SK-N-SH (cell line): ENCODE data around the gene PRR19.

ENCODE experiments used
- CTCF ChIP-seq: fragments of 200-600 bp; sonication (generic); IDR thresholded peaks from 2 replicates; pipeline ENCODE4 v1.6.1; 2017; ENCODE audit warnings: antibody characterized with exemption, mild to moderate bottlenecking, moderate library complexity
- EP300 ChIP-seq, 2 experiments: IDR thresholded peaks; 2 replicates each; pipeline versions ENCODE4 v1.4.0 to v1.6.1; 2012; ENCODE audit warnings: borderline replicate concordance in 1 of 2, low read depth in 1 of 2, low read length in 1 of 2
- EZH2phosphoT487 ChIP-seq: fragments of 200-600 bp; sonication (generic); IDR thresholded peaks from 2 replicates; pipeline ENCODE4 v1.6.1; 2017; ENCODE audit warnings: low read depth, mixed run types, mild to moderate bottlenecking, antibody characterized with exemption, moderate library complexity, borderline replicate concordance
- JUND ChIP-seq: IDR thresholded peaks from 2 replicates; pipeline ENCODE4 v1.4.0; 2012
- MXI1 ChIP-seq: IDR thresholded peaks from 2 replicates; pipeline ENCODE4 v1.6.1; 2012; ENCODE audit warnings: mild to moderate bottlenecking, low read depth, low read length, improper control_type of control experiment
- NRF1 ChIP-seq: IDR thresholded peaks from 2 replicates; pipeline ENCODE4 v1.6.1; 2012; ENCODE audit warnings: low read depth, mild to moderate bottlenecking, low read length
- POLR2AphosphoS5 ChIP-seq: IDR thresholded peaks from 2 replicates; pipeline ENCODE4 v1.6.1; 2012; ENCODE audit warnings: low read depth, low read length
- RAD21 ChIP-seq: IDR thresholded peaks from 2 replicates; pipeline ENCODE4 v1.6.1; 2012; ENCODE audit warnings: mild to moderate bottlenecking, low read length
- REST ChIP-seq: IDR thresholded peaks from 2 replicates; pipeline ENCODE4 v1.6.1; 2012; ENCODE audit warnings: mild to moderate bottlenecking, low read depth, low read length, moderate library complexity
- TAF1 ChIP-seq: IDR thresholded peaks from 2 replicates; pipeline ENCODE4 v1.6.1; 2012; ENCODE audit warnings: low read depth, mild to moderate bottlenecking, low read length, moderate library complexity, borderline replicate concordance
- TCF12 ChIP-seq: IDR thresholded peaks from 2 replicates; pipeline ENCODE4 v1.4.0; 2012
- YY1 ChIP-seq: IDR thresholded peaks from 2 replicates; pipeline ENCODE4 v1.4.0; 2012; ENCODE audit warnings: low read depth, mild to moderate bottlenecking
- TF ChIP-seq, protein P1 (sequence below): IDR thresholded peaks from 2 replicates; pipeline ENCODE4 v1.4.0; 2012; ENCODE audit warnings: low read depth
- TF ChIP-seq, protein P2 (sequence below): IDR thresholded peaks from 2 replicates; pipeline ENCODE4 v1.4.0; 2012; ENCODE audit warnings: low read depth, borderline replicate concordance

DNA sequence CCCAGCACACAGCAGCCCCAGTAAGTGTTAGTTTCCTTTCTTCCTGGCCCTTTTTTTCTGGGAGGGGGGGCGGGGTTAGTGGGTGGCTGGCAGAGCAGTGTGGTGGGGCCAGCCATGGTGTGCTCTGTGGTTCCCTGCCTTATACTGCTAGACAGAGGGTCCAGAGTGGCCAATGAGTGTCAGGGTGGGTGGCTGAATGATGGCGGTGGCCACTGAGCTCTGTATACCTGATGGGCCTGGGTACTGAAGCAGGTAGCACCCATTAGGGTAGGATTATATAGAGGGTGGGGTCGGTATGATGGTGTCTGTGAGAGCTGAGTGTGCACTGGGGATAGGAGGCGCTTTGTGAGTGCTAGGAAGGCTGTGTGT is 19.1 kb upstream of the PRR19 start:
- no peak for TF ChIP-seq CTCF
- TF ChIP-seq TAF1, result no peak
- TF ChIP-seq, protein P1, sequence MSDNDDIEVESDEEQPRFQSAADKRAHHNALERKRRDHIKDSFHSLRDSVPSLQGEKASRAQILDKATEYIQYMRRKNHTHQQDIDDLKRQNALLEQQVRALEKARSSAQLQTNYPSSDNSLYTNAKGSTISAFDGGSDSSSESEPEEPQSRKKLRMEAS, result no peak
- TF ChIP-seq EZH2phosphoT487, result no peak
- TF ChIP-seq POLR2AphosphoS5, result no peak
- TF ChIP-seq RAD21, result no peak
- no peak for TF ChIP-seq TCF12
- no peak for TF ChIP-seq YY1
- TF ChIP-seq NRF1, result no peak
- no peak for TF ChIP-seq JUND
- TF ChIP-seq, protein P2, sequence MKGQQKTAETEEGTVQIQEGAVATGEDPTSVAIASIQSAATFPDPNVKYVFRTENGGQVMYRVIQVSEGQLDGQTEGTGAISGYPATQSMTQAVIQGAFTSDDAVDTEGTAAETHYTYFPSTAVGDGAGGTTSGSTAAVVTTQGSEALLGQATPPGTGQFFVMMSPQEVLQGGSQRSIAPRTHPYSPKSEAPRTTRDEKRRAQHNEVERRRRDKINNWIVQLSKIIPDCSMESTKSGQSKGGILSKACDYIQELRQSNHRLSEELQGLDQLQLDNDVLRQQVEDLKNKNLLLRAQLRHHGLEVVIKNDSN, result no peak
- no peak for TF ChIP-seq EP300 (IDR thresholded peaks at IDR 0.05; ENCODE audit: borderline replicate concordance in 1 of 2, low read depth in 1 of 2, low read length in 1 of 2)
- TF ChIP-seq MXI1, result no peak
- TF ChIP-seq REST, result no peak
